ENCODE data around the gene SLC17A7. TPM values are rescaled to one million over a fixed set of nuclear protein-coding genes. Genes with fewer than 3 reads are reported as not detected.
A peak's percentile ranks its signal among the peaks of the same experiment; 100 is the strongest.

SLC17A7 gene
- total and polyA plus RNA-seq, 9 of the 15 experiments (the other 6 are each of a cell fraction or from before 2014, with no cell fraction given), result 1.1 to 15.7 (median 2.4) TPM

- TF ChIP-seq FOXP4 (CRISPR knock-in tag; IDR thresholded peaks at IDR 0.05; ENCODE audit: borderline replicate concordance) (no peak), ZNF79 (CRISPR knock-in tag; IDR thresholded peaks at IDR 0.05; ENCODE audit: low read depth) (no peak), TCF3 (CRISPR knock-in tag; IDR thresholded peaks at IDR 0.05) (no peak), ILF3 (IDR thresholded peaks at IDR 0.05; ENCODE audit: borderline replicate concordance) (no peak), RBM22 (IDR thresholded peaks at IDR 0.05; ENCODE audit: low read depth, low read length, poor library complexity, severe bottlenecking) (no peak), MYBL2 (IDR thresholded peaks at IDR 0.05; ENCODE audit: low read depth) (no peak), MYBL2 (CRISPR knock-in tag; IDR thresholded peaks at IDR 0.05; ENCODE audit: borderline replicate concordance) (no peak), RFX5 (IDR thresholded peaks at IDR 0.05; ENCODE audit: low read depth, low read length) (no peak), ZBED1 (IDR thresholded peaks at IDR 0.05) (no peak), SUPT5H (IDR thresholded peaks at IDR 0.05) (no peak), ZBTB2 (IDR thresholded peaks at IDR 0.05) (0 out of 2 replicates have a peak, but pooled peaks have one; percentile 70), NR2C1 (IDR thresholded peaks at IDR 0.05) (no peak; the same call in 1 of the 2 replicates), NR2C1 (tag; IDR thresholded peaks at IDR 0.05) (no peak), BACH1 (tag; IDR thresholded peaks at IDR 0.05) (no peak), SOX6 (IDR thresholded peaks at IDR 0.05) (peak; percentile 9; the same call in 1 of the 2 replicates), POLR3G (IDR thresholded peaks at IDR 0.05; ENCODE audit: extremely low read depth, insufficient read length, insufficient replicate concordance) (no peak), NR3C1 (CRISPR knock-in tag; IDR thresholded peaks at IDR 0.05) (no peak)
These were observed 49.5 kb downstream of the SLC17A7 start (continued) for GRCh38 chr19:49391581-49392399.
